ENCODE data around the gene TRIM9. TPM values are rescaled to one million over a fixed set of nuclear protein-coding genes. Genes with fewer than 3 reads are reported as not detected.
A peak's percentile ranks its signal among the peaks of the same experiment; 100 is the strongest.
"Not testable (repeated sequence)": the region's sequence is repeated elsewhere in the genome, so short reads cannot be mapped to it uniquely, and the experiment has no call there.

TRIM9 gene
- total RNA-seq, 2 donors from 2014 or later = 1.4 to 2.4 TPM

DNA sequence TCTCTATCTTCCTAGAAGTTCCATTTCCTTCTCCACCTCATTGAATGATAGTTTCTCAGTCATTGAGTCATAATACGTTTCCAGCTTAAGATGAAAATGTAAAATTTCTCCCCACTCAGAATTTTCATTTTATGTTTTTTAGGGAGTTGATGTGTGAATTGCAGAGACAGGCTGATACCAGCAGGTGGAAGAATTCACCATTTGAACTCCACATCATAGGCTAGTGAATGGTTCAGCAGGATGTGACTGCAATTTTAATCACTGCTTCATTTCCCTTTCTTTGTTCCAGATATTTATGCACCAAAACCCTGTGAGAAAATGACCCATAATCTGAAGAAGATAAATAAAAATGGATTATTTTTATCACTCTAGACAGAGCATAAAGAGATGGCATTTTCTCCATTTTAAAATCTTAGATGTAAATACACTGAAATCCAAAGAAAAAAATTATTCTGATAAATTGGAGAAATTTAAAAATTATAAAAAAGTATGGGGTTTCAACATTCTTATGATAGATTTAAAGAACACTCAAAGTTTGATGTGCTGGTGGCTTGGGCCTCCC, 140.0 kb downstream of the TRIM9 start:
- Mint-ChIP-seq H3K4me1 (ENCODE audit: low read depth) (peaks cover 17% of the 10 kb centered on the region), H3K4me3 (no peak overlapping the region), H3K36me3 (ENCODE audit: insufficient read depth in 2 of 2) (no peaks in the 10 kb centered on the region), H3K27me3 (ENCODE audit: low read depth) (no peaks in the 10 kb centered on the region), H3K9me3 (no peaks in the 10 kb centered on the region), H3K27ac (no peak overlapping the region)
- ATAC-seq (replicated peaks in 1 of 2) (peak; percentile 27 to 48), DNase-seq (no peak)

GRCh38 chr14:50953502-50953901, 141.4 kb downstream of the TRIM9 start:
- Mint-ChIP-seq H3K9me3 (no peaks in the 10 kb centered on the region), H3K27me3 (ENCODE audit: low read depth) (no peaks in the 10 kb centered on the region), H3K36me3 (ENCODE audit: insufficient read depth in 2 of 2) (no peaks in the 10 kb centered on the region), H3K4me1 (ENCODE audit: low read depth) (peaks cover 17% of the 10 kb centered on the region), H3K27ac (no peak overlapping the region), H3K4me3 (no peak overlapping the region)
- ATAC-seq (replicated peaks in 1 of 2) (no peak), DNase-seq (no peak)

DNA sequence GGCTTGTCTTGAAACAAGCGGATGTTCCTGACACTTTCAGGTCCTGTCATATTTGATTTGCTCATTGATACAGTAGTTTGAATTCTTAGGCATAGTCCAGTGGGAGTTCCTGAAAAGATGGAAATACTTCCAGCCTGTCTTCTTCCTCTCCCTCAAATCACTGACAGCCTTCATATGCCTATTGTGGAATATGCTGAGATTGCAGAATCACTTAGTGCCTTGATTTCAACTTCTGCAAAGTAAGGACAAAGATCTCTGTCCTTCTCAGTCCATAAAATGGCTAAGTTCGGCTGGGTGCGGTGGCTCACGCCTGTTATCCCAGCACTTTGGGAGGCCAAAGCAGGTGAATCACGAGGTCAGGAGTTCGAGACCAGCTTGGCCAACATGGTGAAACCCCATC, 143.9 kb downstream of the TRIM9 start:
- DNase-seq (no peak), ATAC-seq (replicated peaks in 1 of 2) (no peak)
- Mint-ChIP-seq H3K27ac (no peak overlapping the region), H3K9me3 (no peaks in the 10 kb centered on the region), H3K36me3 (ENCODE audit: insufficient read depth in 2 of 2) (no peaks in the 10 kb centered on the region), H3K27me3 (ENCODE audit: low read depth) (no peaks in the 10 kb centered on the region), H3K4me1 (ENCODE audit: low read depth) (peaks cover 17% of the 10 kb centered on the region), H3K4me3 (no peak overlapping the region)

- Mint-ChIP-seq H3K4me1 (ENCODE audit: low read depth) (peaks cover 6% of the 10 kb centered on the region), H3K27ac (no peak overlapping the region), H3K27me3 (ENCODE audit: low read depth) (peaks cover 6% of the 10 kb centered on the region), H3K36me3 (ENCODE audit: insufficient read depth in 2 of 2) (peaks cover 0 to 2% of the 10 kb centered on the region in 2 donors), H3K4me3 (no peak overlapping the region), H3K9me3 (no peaks in the 10 kb centered on the region)
- no peak for ATAC-seq (replicated peaks in 1 of 2)
- DNase-seq = no peak
Observed at GRCh38 chr14:50948205-50948604, 146.7 kb downstream of the TRIM9 start.

GRCh38 chr14:50947446-50947845, 147.5 kb downstream of the TRIM9 start:
- Mint-ChIP-seq H3K27ac (no peak overlapping the region), H3K4me1 (ENCODE audit: low read depth) (peaks cover 6% of the 10 kb centered on the region), H3K9me3 (no peaks in the 10 kb centered on the region), H3K36me3 (ENCODE audit: insufficient read depth in 2 of 2) (peaks cover 0 to 2% of the 10 kb centered on the region in 2 donors), H3K4me3 (no peak overlapping the region), H3K27me3 (ENCODE audit: low read depth) (peaks cover 10% of the 10 kb centered on the region)
- ATAC-seq (replicated peaks in 1 of 2) = no peak
- DNase-seq = no peak

- no peak overlapping the region for H3K27ac Mint-ChIP-seq
- peaks cover 17% of the 10 kb centered on the region for H3K27me3 Mint-ChIP-seq (ENCODE audit: low read depth)
- peaks cover 2 to 3% of the 10 kb centered on the region in 2 donors for H3K36me3 Mint-ChIP-seq (ENCODE audit: insufficient read depth in 2 of 2)
- DNase-seq (no peak), ATAC-seq (replicated peaks in 1 of 2) (no peak)
- peaks cover 6% of the 10 kb centered on the region for H3K4me1 Mint-ChIP-seq (ENCODE audit: low read depth)
- no peaks in the 10 kb centered on the region for H3K9me3 Mint-ChIP-seq
- no peak overlapping the region for H3K4me3 Mint-ChIP-seq
Observed at GRCh38 chr14:50946234-50946935, 148.5 kb downstream of the TRIM9 start.

DNA sequence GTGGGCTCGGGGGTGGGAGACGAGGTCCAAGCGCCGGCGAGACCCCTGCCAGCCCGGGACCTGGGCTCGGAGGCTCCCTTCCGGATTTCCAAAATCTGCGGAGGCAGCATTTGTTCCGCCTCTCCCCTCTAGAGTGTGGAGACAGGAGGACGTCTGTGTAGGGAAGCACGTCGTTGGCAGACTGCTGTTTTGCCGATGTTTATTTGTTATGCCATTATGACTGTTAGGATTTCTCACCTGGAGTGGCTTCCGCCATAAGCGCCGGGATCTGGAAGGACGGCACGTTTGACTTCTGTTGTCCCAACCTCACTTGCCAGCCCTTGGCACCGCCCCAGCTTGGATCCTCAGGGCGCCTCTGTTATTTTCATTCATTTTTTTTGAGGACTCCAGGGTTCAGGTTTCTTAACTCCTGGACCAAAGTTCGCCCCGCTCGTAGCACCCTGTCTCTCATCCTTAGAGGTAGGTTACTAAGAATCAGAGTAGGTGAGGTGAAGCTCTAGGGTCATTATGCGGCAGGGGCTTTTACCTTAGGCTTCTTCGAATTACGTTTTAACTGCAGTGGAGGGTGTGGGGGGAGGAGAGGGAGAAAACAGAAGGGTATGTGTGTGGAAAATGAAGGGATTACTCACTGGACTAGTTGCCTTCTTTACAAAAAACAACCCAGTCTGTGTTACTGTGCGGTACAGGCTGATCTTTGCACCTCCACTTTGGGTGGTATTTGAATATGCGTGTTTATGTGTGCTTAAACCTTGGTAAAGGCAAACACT, 150.1 kb downstream of the TRIM9 start:
- H3K4me1 Mint-ChIP-seq (ENCODE audit: low read depth) = peaks cover 6% of the 10 kb centered on the region
- peaks cover 27% of the 10 kb centered on the region for H3K27me3 Mint-ChIP-seq (ENCODE audit: low read depth)
- peak; percentile 65 to 67 for ATAC-seq (replicated peaks in 1 of 2)
- H3K9me3 Mint-ChIP-seq = no peaks in the 10 kb centered on the region
- H3K4me3 Mint-ChIP-seq = peak overlapping the region; percentile 84 to 94
- DNase-seq = peak; percentile 3 to 24
- H3K36me3 Mint-ChIP-seq (ENCODE audit: insufficient read depth in 2 of 2) = peaks cover 2 to 3% of the 10 kb centered on the region in 2 donors
- H3K27ac Mint-ChIP-seq = peak overlapping the region; percentile 69

DNA sequence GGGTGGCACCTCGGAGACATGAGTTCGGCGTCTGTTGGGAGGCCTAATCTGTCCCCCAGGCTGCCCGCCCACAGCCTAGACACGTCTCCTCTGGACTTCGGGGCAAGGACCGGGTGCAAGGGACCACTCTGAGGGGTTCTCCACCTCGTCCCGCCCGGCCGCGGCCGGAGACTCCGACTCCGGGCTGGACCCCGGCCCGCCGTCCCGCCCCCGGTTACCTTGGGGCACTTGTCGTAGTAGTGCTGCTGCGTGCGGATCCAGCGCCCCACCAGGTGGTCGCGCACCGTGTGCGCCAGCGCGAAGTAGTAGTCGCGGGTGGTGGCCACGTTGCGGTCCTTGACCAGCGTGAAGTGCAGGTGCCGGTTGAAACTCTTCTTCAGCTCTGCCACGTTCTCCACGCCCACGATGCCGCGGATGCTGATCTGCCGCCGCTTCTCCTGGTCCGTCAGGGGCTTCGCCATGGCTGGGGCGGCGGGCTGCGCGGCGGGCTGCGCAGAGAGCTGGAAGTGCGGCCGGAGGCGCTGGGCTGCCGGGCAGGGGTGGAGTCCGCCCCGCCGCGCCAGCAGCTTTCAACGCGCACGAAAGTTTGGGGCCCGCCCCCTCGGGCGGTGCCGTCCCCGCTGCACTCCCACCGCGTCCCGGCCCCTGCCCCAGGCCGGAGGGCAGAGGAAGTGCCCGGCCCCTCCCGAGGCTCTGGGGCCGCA, 150.8 kb downstream of the TRIM9 start, which contains the start of gene PYGL:
Gene PYGL (minus strand): TSS at position 541 of the 704 bp plus-strand sequence. CDS start 80 bp downstream, at position 461.
- Mint-ChIP-seq H3K9me3 (no peaks in the 10 kb centered on the region), H3K27me3 (ENCODE audit: low read depth) (peaks cover 27% of the 10 kb centered on the region), H3K36me3 (ENCODE audit: insufficient read depth in 2 of 2) (peaks cover 2 to 3% of the 10 kb centered on the region in 2 donors), H3K4me1 (ENCODE audit: low read depth) (peaks cover 6% of the 10 kb centered on the region), H3K27ac (peak within 1 kb of the TSS; percentile 69), H3K4me3 (peak within 1 kb of the TSS; percentile 84 to 94)
- ATAC-seq (replicated peaks in 1 of 2) (peak; percentile 76 to 80), DNase-seq (peak; percentile 35 to 52)

- Mint-ChIP-seq H3K36me3 (ENCODE audit: insufficient read depth in 2 of 2) (peaks cover 2 to 3% of the 10 kb centered on the region in 2 donors), H3K4me1 (ENCODE audit: low read depth) (peaks cover 6% of the 10 kb centered on the region), H3K27ac (no peak overlapping the region), H3K27me3 (ENCODE audit: low read depth) (peaks cover 27% of the 10 kb centered on the region), H3K9me3 (no peaks in the 10 kb centered on the region), H3K4me3 (peak overlapping the region; percentile 74 to 84)
- ATAC-seq (replicated peaks in 1 of 2) (no peak), DNase-seq (no peak)
Observed at GRCh38 chr14:50943261-50943942, 151.5 kb downstream of the TRIM9 start.

- H3K27ac Mint-ChIP-seq; ATAC-seq (replicated peaks in 1 of 2); H3K36me3 Mint-ChIP-seq (ENCODE audit: insufficient read depth in 2 of 2); H3K4me1 Mint-ChIP-seq (ENCODE audit: low read depth); H3K9me3 Mint-ChIP-seq; H3K4me3 Mint-ChIP-seq; DNase-seq: not testable (repeated sequence)
- peaks cover 27% of the 10 kb centered on the region for H3K27me3 Mint-ChIP-seq (ENCODE audit: low read depth)
Observed at GRCh38 chr14:50941638-50942037, 153.3 kb downstream of the TRIM9 start.

DNA sequence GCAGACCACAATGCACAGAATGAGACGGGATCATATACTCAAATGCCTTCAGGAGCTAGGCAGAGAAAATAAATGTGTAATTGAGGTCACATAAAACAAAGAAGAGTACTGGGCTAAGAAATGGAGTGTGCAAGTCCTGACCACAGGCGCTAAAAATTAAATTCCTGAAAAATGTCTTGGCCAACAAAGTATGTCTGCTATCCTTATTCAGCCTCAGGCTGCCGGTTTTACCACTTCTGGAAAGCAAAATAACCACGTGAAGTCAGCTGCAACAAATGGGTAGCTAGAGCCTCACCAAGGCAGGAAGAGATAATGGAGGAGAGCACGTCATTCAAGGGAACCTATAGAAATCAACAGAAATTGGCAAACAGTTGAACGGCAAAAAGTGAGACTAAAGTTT, 153.8 kb downstream of the TRIM9 start:
- Mint-ChIP-seq H3K4me3 (no peak overlapping the region), H3K27me3 (ENCODE audit: low read depth) (peaks cover 27% of the 10 kb centered on the region), H3K9me3 (no peaks in the 10 kb centered on the region), H3K27ac (no peak overlapping the region), H3K36me3 (ENCODE audit: insufficient read depth in 2 of 2) (peaks cover 2 to 3% of the 10 kb centered on the region in 2 donors), H3K4me1 (ENCODE audit: low read depth) (peaks cover 6% of the 10 kb centered on the region)
- ATAC-seq (replicated peaks in 1 of 2) (no peak), DNase-seq (no peak)

DNA sequence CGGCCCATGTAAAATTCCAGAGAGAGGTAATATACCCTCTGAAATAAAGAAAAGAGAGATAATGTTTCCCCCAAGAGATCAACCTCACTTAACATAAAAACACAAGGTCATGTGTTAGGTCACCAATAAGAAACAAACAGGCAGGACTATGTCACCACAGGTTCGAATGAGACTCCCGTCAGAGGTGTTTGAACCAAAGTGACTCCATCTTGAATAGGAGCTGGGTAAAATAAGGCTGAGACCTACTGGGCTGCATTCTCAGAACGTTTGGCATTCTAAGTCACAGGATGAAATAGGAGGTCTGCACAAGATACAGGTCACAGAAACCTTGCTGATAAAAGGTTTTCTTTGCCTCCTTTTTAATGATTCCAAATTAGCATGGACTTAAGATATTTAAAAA, 157.1 kb downstream of the TRIM9 start:
- Mint-ChIP-seq H3K27ac (no peak overlapping the region), H3K9me3 (no peaks in the 10 kb centered on the region), H3K36me3 (ENCODE audit: insufficient read depth in 2 of 2) (peaks cover 0 to 3% of the 10 kb centered on the region in 2 donors), H3K4me3 (no peak overlapping the region), H3K4me1 (ENCODE audit: low read depth) (no peaks in the 10 kb centered on the region), H3K27me3 (ENCODE audit: low read depth) (peaks cover 17% of the 10 kb centered on the region)
- ATAC-seq (replicated peaks in 1 of 2) (no peak), DNase-seq (no peak)

All from activated T-cell treated with anti-CD3 and anti-CD28 coated beads, Interleukin-2, amount 50 U/mL, for 72 hours (primary cell).